ENCODE results near the gene GPX3.

The GPX3 gene

DNA sequence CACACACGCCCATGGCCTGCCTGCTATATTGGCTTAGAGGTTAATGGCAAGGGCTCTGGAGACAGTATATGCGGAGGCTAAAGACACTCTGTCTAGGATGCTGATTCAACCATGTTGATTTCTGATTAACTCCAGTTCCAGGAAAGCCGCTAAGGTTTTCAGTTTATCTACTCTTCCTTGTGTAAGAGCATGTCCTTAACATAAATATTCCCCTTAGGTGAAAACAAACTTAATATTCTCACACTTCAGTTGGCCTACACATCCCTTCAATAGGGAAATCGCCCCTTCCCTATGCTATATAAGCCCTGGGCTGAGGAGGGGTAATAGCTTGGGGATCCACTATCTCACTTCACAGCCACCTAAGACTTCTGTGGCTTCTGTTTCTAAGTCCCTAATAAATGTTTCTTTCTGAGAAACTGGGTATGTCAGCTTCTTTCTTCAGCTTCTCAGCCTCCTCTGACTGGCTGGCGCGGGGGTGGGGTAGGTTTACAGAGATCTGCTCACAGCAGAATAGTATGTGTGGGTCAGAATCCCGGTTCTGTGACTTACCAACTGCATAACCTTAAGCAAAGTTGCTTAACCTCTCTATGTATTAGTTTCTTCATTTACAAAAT is 4.3 kb upstream of the GPX3 start:
- no peak for TF ChIP-seq NFRKB (IDR thresholded peaks at IDR 0.05)
- no peak for TF ChIP-seq ZNF384 (IDR thresholded peaks at IDR 0.05)
- TF ChIP-seq BHLHE40 (IDR thresholded peaks at IDR 0.05; ENCODE audit: borderline replicate concordance): no peak
- no peak for TF ChIP-seq FOXM1 (IDR thresholded peaks at IDR 0.05; ENCODE audit: borderline replicate concordance)
- no peak for TF ChIP-seq FOXA1 (IDR thresholded peaks at IDR 0.05)
- no peak for TF ChIP-seq ELF4 (IDR thresholded peaks at IDR 0.05)
- TF ChIP-seq SUZ12 (IDR thresholded peaks at IDR 0.05): no peak
- TF ChIP-seq HDGF (IDR thresholded peaks at IDR 0.05; ENCODE audit: borderline replicate concordance): no peak
- no peak for TF ChIP-seq LEF1 (IDR thresholded peaks at IDR 0.05; ENCODE audit: borderline replicate concordance)
- no peak for TF ChIP-seq CTBP1 (IDR thresholded peaks at IDR 0.05; ENCODE audit: borderline replicate concordance)
- no peak for TF ChIP-seq ARNT (IDR thresholded peaks at IDR 0.05)
- TF ChIP-seq L3MBTL2 (conservative IDR thresholded peaks at IDR 0.05): no peak
- no peak for TF ChIP-seq FOXK2 (IDR thresholded peaks at IDR 0.05)
- no peak for TF ChIP-seq TARDBP (IDR thresholded peaks at IDR 0.05)
- no peak for TF ChIP-seq SP1 (IDR thresholded peaks at IDR 0.05)
- TF ChIP-seq, protein P1, sequence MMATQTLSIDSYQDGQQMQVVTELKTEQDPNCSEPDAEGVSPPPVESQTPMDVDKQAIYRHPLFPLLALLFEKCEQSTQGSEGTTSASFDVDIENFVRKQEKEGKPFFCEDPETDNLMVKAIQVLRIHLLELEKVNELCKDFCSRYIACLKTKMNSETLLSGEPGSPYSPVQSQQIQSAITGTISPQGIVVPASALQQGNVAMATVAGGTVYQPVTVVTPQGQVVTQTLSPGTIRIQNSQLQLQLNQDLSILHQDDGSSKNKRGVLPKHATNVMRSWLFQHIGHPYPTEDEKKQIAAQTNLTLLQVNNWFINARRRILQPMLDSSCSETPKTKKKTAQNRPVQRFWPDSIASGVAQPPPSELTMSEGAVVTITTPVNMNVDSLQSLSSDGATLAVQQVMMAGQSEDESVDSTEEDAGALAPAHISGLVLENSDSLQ (IDR thresholded peaks at IDR 0.05): no peak
- DNase-seq (ENCODE audit: extremely low spot score): no peak
- ChIA-PET CTCF (no interaction called here), POLR2A (no interaction called here)

DNA sequence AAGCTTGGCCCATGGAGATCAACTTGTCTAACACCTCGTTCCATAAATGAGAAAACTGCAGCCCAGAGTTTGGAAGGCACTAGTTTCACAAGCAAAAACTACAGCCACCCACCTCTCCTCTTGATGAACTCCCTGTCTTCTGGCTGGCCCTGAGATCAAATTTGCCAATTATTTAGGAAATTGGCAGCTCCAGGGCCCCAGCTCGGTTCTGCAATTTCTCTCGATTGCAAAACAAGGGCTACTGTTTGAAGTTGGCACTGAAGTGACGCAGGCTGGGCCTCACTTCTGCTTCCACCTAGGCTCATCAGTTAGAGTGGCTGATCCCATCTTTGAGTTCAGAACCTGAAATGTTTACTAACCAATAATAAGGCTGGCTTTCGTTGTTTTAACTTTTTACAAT is 3.7 kb upstream of the GPX3 start:
- CTCF ChIA-PET: interaction anchor here (1.0 kb wide), 1 partner anchor 98 kb away, joined by 3 read pairs; no protein-coding TSS in a partner anchor
- POLR2A ChIA-PET: no interaction called here
- DNase-seq (ENCODE audit: extremely low spot score): no peak
- no peak for TF ChIP-seq BHLHE40 (IDR thresholded peaks at IDR 0.05; ENCODE audit: borderline replicate concordance)
- no peak for TF ChIP-seq SUZ12 (IDR thresholded peaks at IDR 0.05)
- no peak for TF ChIP-seq HDGF (IDR thresholded peaks at IDR 0.05; ENCODE audit: borderline replicate concordance)
- TF ChIP-seq ARNT (IDR thresholded peaks at IDR 0.05): no peak
- no peak for TF ChIP-seq FOXM1 (IDR thresholded peaks at IDR 0.05; ENCODE audit: borderline replicate concordance)
- TF ChIP-seq SP1 (IDR thresholded peaks at IDR 0.05): no peak
- TF ChIP-seq FOXA1 (IDR thresholded peaks at IDR 0.05): no peak
- no peak for TF ChIP-seq ELF4 (IDR thresholded peaks at IDR 0.05)
- TF ChIP-seq CTBP1 (IDR thresholded peaks at IDR 0.05; ENCODE audit: borderline replicate concordance): no peak
- TF ChIP-seq LEF1 (IDR thresholded peaks at IDR 0.05; ENCODE audit: borderline replicate concordance): no peak
- TF ChIP-seq TARDBP (IDR thresholded peaks at IDR 0.05): no peak
- no peak for TF ChIP-seq NFRKB (IDR thresholded peaks at IDR 0.05)
- TF ChIP-seq FOXK2 (IDR thresholded peaks at IDR 0.05): no peak
- TF ChIP-seq, protein P1 (IDR thresholded peaks at IDR 0.05): no peak
- no peak for TF ChIP-seq ZNF384 (IDR thresholded peaks at IDR 0.05)
- TF ChIP-seq L3MBTL2 (conservative IDR thresholded peaks at IDR 0.05): no peak

DNA sequence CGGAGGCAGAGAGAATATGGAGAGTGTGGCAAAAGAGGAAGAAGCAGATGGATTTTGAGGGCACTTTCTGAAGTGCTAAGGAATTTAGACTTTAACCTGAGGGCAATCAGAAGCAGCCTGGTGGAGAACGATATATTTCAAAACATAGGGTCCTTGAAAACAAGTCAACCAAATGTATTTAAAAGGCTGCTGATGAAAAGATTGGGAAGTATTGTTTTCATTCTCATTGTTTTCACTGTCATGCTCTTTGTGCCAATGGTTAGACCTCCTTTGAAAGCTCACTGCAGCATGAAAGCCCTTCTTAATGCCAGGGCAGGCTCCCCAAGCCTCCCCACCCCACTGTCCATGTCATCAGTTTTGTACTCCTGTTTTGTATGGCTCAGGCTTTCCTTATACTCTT is 2.5 kb upstream of the GPX3 start:
- no peak for TF ChIP-seq CTBP1 (IDR thresholded peaks at IDR 0.05; ENCODE audit: borderline replicate concordance)
- no peak for TF ChIP-seq SUZ12 (IDR thresholded peaks at IDR 0.05)
- no peak for TF ChIP-seq ELF4 (IDR thresholded peaks at IDR 0.05)
- TF ChIP-seq SP1 (IDR thresholded peaks at IDR 0.05): no peak
- no peak for TF ChIP-seq TARDBP (IDR thresholded peaks at IDR 0.05)
- TF ChIP-seq, protein P1 (IDR thresholded peaks at IDR 0.05): no peak
- TF ChIP-seq FOXK2 (IDR thresholded peaks at IDR 0.05): no peak
- no peak for TF ChIP-seq FOXA1 (IDR thresholded peaks at IDR 0.05)
- TF ChIP-seq HDGF (IDR thresholded peaks at IDR 0.05; ENCODE audit: borderline replicate concordance): no peak
- no peak for TF ChIP-seq NFRKB (IDR thresholded peaks at IDR 0.05)
- no peak for DNase-seq (ENCODE audit: extremely low spot score)
- ChIA-PET POLR2A (no interaction called here), CTCF (no interaction called here)

DNA sequence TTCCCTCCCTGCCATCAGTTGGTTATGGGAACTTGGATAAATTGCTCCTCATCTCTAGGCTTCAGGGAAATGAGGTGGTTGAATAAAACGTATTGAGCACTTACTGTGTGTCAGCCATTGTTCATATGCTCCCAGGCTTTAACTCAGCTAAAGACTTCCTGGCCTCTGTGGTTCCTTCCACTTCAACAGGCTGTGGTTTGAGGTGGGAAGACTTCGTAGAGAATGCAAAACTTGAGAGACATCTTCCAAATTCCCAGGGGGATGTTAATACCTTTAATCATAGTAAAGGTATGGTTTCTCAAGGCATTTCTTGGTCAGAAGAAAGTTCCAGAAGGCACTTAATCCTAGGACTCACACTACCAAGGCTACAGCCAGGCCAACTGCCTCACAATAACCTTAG is 1.5 kb upstream of the GPX3 start:
- ChIA-PET POLR2A (no interaction called here), CTCF (no interaction called here)
- TF ChIP-seq TARDBP (IDR thresholded peaks at IDR 0.05) (no peak), SP1 (IDR thresholded peaks at IDR 0.05) (no peak), FOXK2 (IDR thresholded peaks at IDR 0.05) (no peak)
- DNase-seq (ENCODE audit: extremely low spot score): no peak

DNA sequence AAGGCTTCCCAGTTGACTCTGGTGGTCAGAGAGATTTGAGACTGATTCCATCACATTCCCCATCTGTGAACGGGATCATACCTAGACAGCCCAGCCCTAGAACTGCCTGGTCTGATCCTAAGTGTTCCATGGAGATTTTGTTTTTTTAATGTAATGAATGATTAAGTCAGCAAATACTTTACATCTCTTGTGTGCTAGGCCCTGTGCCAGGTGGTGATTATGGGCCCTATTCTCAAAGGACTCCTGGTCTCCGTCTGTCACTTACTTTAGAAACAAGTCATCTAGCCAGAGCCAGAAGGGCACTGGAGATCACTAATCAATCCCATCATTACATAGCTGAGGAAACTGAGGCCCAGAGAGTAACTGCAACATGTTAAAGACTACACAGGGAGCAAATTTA is 1.1 kb upstream of the GPX3 start:
- no peak for TF ChIP-seq TARDBP (IDR thresholded peaks at IDR 0.05)
- TF ChIP-seq LEF1 (IDR thresholded peaks at IDR 0.05; ENCODE audit: borderline replicate concordance): no peak
- no peak for TF ChIP-seq SP1 (IDR thresholded peaks at IDR 0.05)
- TF ChIP-seq NFRKB (IDR thresholded peaks at IDR 0.05): no peak
- TF ChIP-seq CTBP1 (IDR thresholded peaks at IDR 0.05; ENCODE audit: borderline replicate concordance): no peak
- TF ChIP-seq FOXK2 (IDR thresholded peaks at IDR 0.05): no peak
- no peak for TF ChIP-seq FOXA1 (IDR thresholded peaks at IDR 0.05)
- no peak for TF ChIP-seq L3MBTL2 (conservative IDR thresholded peaks at IDR 0.05)
- TF ChIP-seq ELF4 (IDR thresholded peaks at IDR 0.05): no peak
- no peak for TF ChIP-seq ZNF384 (IDR thresholded peaks at IDR 0.05)
- no peak for DNase-seq (ENCODE audit: extremely low spot score)
- CTCF ChIA-PET: interaction anchor here (0.7 kb wide), 1 partner anchor 12 kb away, joined by 3 read pairs; no protein-coding TSS in a partner anchor
- POLR2A ChIA-PET: interaction anchor here (1.4 kb wide), 1 partner anchor 17 kb away, joined by 3 read pairs; no protein-coding TSS in a partner anchor

DNA sequence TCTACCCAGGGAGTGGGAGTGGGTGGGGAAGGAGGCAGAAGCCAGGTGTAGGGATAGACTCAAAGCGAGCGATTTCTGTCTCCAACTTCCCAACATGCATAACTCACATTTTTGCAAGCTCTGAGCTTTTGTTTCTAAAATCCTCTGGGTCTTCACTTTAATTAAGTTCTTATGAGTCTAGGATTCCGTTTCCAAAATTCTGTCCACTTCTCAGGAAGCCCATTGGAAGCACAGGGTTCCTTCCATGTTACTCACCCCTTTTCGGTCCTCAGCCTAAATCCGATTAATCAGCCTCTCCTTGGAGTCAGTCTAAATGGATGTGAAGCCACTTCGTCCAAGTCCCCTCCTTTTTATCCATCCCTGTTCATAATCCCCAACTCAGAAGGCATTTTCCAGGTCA is 1.4 kb downstream of the GPX3 start:
- TF ChIP-seq BHLHE40 (IDR thresholded peaks at IDR 0.05; ENCODE audit: borderline replicate concordance): no peak
- ChIA-PET CTCF (no interaction called here), POLR2A (no interaction called here)
- no peak for DNase-seq (ENCODE audit: extremely low spot score)
